HG03469 (cell line): ENCODE results near the gene WDR48.

Experiments
- ATAC-seq: cut with Tn5 transposase; IDR thresholded peaks from one replicate; pipeline ENCODE4 v1.9.1; 2021; ENCODE audit warnings: mild to moderate bottlenecking, moderate library complexity, moderate number of reproducible peaks; ENCODE audit not compliant: unreplicated experiment

The WDR48 gene

DNA sequence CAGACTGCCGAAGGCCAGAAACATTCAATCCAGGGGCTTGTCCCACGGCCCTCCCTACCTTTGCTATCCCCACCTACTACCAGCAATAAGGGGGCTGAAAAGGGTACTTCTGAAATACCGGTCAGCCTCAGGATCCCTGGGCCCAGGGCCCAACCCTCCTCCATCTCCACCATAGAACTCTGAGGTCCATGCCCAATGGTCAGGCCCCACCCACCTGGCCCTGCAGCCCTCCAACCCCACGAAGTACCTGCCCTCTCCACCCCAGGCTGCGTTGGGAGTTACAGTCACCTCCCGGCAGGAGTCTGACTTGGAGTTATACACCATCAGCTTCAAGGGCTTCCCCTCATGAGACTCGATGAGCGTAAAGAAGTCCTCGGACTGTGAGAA lies 48.7 kb downstream of the WDR48 start:
- no peak for ATAC-seq

DNA sequence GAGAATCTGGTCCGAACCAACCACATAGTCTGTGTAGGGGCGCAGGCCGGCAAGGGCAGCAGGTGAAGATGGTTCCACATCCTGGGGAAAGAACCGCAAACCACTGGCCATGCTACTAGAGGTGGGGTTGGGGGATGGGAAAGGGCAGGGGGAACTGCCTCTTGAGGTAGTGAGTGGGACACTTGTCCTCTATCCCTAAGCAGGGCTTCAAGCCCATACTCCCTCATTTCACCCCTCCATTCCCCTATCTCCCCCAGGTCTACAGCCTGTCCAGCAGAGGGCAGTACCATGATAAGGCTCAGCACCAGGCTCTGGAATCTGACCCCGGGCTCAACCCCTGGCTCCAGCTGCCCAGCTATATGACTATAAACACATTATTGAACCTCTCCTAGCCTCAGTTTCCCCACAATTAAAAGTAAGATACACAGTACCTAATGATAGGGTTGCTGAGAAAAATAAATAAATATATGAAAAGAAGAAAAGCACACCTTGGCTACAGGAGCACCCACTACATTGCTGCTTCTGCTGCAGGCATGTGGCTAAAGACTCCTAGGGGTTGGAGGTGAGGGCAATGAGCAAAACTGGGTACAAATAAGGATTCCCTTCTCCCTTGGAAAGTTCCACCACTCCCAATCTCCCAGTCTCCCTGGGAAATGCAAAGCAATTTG lies 49.3 kb downstream of the WDR48 start:
- no peak for ATAC-seq

DNA sequence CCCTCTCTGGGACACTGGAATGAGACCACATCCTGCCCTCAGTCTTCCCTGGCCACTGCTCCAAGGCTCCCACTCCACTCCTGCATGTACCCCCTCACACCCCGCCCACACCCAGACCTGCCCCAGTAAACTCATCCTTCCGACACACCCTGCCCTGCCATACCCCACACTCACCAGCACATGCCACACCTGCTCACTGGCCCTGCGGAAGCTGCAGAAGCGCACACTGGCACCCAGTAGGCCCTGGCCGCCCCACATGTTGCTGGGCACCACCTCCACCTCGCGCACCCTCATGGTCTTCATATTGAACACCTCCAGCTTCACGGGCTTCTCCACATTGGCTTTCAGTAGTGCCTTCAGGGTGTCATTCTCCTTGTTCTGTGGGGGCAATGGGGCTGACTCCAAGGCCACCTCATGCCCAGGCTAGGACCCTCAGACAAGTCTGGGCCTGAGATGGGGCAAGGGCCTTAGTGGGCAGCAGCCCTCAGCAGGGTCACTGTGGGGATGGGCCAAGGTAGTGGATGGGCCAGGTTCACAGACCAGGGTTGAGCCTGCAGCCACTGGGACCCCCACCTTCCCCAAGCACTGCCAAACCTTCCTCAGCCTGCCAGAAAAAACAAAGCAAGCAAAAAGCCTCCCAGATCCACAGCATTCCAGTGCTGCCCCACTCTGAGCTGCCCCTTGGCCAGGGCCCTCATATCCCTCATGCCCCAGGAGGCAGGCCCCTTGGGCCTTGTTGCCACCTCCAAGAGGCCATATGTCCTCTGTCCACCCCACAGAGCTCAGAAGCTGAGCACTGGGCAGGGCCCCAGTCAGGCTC lies 50.9 kb downstream of the WDR48 start:
- no peak for ATAC-seq

DNA sequence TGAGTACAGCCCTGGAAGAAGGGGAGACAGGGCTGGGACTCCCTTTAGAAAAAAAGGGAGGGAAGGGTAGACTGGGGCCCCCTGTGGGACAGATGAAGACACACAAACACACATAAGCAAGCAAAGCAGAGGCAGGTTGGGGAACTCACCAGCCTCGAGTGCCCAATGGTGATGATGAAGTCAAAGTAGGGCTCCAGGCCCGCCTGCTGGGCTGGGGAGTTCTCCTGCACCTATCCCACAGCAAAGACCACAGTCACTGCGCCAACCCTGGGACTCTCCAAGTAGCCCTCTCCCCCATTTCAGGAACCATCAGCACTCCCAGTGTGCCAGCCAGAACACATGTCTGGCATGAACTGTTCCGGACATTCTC lies 51.5 kb downstream of the WDR48 start:
- no peak for ATAC-seq

DNA sequence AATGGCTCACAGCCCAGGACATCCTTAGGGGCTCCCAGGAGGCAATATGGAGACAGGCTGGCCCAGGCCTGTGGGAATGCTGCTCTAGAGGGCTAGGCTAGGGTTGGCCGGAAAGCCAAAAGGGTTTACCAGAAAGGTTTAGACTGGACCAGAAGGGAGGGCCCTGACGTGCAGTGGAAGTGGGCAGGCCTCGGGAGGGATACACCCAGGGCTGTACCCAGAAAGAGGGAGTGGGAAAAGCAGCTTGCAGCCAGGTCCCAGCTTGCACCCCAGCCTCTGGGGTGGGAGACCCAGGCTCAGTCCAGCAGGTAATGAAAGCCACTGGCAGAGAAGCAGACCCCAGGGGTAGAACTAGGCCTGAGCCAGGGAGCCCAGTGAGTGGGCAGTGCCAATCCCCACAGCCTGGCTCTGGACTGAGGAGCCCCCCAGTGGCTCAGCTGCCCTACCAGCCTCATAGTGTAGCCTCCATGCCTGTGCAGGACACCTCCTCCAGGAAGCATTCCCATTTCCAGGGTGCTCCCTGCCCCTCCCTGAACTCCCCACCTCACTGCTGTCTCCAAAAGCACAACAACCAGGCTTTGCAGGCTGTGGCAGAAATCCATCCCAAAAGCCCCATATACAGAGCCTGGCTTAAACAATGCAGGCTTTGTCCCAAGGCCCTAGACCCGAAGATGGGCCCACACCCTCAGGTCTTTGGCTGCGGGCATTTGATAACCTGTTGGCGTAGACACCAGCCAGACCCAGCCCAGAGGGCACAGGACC lies 52.2 kb downstream of the WDR48 start:
- no peak for ATAC-seq

DNA sequence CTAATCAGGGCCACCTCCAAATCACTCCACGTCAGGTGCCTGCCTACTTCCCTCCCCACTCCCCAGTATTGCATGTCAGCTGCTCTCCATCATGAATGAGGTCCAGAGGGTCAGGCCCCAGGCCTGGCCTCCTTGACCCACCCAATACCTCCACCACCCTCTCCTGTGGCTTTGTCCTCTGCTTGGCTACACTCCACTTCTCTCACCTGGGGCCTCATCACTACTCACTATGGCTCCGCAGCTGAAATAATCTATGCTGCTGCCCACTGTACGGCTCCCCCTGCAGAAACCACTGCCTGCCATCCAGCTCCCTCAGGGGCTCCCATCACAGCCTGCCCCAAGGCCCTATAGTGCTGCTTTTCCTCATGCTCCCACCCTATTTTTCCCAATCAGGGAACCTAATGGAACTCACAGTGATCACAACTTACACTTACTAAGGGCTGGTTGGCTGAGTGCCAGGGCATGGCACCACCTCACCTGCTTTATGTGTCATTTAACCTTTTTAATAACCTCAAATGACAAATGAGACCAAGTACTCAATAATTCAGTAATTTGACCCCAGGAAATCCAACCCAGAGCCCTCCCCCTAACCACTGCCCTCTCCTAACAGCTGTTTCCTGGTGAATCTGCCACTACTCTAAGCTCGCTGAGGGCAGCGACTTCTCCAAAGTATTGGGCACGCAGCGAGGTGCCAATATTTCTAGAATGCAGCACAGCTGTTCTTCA lies 53.3 kb downstream of the WDR48 start:
- no peak for ATAC-seq

DNA sequence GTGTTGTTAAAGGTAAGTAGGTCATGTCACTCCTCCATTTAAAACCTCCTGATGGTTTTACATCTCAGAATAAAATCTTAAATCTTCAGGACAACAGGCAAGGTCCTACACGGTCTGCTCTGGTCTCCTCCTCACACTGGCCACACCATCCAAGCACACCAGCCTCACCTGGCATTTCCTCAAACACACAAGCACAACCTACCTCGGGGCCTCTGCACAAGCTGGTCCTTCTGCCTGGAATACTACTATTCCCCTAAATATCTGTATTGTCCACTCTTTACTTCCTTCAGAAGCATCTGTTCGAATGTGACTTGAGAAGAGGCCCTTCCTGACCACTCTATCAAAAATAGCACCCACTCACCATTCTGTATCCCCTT lies 53.9 kb downstream of the WDR48 start:
- ATAC-seq, result no peak

DNA sequence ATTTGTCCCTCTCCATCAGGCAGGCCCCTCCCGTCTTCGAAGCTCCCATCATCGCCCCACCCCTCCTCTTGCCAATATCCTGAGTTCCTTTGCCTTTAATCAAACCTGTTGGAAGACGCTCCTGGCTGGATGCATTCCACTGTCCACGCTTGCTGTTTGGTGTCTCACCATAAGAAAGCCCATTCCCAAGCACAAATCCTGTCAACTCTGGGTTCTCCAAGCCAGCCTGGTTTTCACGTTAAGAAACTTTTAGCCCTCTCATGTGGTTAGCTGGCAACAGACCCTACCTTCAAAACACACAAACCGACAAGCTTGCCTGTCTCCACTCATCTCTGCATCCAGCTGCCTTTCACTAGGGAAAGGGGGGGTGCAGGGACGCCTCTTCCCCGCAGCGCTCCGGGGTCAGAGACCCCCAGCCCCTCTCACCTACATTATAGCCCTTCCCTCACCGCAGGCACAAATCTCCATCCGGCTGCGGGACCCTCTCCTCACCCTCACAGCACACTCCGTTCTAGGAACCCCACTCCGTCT lies 54.5 kb downstream of the WDR48 start:
- ATAC-seq, result no peak

DNA sequence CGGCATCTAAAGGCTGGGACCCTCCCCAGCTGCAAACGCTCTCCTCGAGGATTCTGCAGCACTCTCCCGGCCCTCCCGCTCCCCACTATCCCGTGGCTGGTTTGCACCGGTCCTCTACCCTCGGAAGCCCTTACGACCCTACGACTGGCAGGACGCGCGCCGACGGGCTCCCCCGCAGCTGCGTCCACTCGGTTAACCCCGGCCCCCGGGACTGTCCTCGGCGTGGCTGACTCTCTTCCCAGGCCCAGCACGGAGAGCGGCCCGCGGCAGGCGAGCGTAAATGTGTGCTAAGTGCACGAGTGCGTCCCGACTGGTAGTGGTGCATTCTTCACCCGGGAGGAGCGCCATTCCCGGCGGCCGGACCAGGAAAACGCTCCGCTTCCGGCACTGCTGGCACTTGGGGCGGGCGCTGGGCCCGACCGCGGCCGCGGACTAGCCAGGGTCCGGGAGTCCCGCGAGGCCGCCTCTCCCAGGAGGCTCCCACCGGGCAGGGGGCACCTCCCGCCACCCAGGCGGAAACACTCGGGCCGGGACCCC lies 55.1 kb downstream of the WDR48 start:
- no peak for ATAC-seq

DNA sequence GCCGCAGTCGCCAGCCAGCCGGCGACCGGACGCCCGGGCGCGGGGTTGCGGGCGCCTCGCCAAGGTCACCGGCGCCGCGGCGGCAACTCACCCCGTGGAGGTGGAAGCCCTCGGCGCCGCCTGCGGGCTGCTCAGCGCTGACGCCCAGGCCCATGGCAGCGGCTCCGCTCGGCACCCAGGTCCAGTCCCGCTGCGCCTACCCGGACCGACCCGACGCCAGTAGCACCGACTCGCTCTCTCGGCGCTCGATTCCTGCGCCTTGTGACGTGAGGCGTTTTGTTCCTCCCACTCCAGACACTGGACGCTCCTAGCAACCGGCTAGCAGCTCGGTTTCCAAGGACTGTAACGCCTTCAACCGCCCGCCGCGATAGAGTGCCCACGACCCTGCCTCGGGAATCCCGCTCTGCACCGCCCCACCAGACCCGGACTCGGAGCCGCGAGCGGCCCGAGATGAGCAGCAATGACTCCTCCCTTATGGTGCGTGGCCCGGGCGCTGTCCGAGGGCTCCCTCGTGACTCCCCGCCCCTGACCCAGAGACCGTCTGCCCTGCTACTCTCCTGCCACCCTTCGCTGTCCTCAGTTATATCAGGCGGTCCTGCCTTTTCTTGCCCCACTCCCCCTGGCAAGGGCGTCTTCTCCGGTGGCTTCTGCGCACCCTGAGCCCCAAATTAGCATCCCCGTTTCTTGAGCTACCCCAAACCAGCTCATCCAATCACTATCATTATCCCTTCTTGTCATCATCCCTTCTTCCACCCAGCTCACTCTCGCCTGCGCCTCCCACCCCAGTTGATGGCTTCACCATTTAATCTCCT lies 55.8 kb downstream of the WDR48 start, which contains the start of the genes GORASP1 and TTC21A:
GORASP1 (minus strand) TSS at position 240 of the 812 bp plus-strand sequence; CDS start at position 154, 86 bp downstream.
TTC21A (plus strand) TSS at position 293 of the 812 bp plus-strand sequence; CDS start at position 451, 158 bp downstream.
- ATAC-seq, result no peak

DNA sequence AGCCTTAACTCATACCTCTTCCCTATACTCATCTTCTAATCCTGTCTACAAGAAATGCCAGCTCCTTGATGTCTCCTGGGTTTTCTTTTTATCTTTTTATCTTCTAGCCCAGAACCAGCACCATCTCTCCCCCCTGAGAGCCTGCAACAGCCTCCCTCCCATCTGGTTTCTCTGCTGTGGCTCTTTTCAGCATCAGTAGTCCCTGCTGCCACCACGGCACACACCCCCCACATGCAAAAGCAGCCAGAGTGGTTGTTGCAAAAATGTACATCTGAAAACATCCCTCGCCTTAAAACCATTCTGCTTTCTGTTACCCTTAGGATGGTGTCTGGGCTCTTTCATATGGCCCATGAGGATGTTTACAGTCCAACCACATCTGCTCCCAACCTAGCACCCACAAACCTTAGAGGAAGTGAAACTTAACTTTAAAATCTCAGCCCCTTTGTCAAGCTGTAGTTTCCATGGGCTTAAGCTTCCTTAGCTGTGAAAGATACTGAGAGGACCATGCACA lies 56.4 kb downstream of the WDR48 start:
- ATAC-seq, result peak; percentile 82

DNA sequence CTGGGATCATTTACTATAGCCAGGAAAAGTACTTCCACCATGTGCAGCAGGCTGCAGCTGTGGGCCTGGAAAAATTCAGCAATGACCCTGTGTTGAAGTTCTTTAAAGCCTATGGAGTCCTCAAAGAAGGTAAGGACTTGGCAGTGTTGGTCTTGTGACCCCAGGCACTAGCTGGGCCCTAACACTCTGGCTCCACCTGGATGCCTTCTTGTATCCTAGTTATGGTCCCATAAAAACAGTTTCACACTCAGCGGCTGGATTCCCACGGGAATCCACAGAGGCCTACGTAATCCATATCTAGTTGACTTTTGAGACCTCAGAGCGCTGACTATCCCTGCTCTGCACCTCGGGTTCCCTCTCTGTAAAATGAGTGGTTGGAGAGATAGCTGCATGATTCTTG lies 57.3 kb downstream of the WDR48 start:
- ATAC-seq, result no peak

DNA sequence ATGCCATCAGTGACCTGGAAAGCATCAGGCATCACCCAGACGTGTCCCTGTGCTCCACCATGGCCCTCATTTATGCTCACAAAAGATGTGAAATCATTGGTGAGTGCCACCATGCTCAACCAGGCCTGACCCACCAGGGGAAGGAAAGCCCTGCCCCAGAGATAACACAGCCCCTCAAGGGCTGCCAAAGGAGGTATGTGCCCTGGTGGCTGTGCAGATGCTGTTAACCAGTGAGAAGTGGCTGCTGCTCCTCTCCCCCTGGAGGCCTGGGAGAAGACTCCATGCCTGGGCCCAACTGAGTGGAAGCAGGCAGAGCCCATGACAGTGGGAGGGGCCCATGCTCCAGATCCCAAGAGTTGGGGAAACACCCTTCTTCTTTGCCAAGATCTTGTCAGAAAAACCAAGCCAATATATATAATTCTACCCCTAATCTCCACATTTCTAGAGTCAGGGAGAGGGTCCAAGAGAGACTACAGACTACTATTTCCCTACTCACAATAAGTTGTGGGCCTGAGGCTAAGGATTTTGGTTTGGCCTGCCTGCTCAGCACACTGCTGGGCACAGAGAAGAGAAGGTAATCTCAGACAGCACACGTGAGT lies 58.3 kb downstream of the WDR48 start:
- no peak for ATAC-seq

DNA sequence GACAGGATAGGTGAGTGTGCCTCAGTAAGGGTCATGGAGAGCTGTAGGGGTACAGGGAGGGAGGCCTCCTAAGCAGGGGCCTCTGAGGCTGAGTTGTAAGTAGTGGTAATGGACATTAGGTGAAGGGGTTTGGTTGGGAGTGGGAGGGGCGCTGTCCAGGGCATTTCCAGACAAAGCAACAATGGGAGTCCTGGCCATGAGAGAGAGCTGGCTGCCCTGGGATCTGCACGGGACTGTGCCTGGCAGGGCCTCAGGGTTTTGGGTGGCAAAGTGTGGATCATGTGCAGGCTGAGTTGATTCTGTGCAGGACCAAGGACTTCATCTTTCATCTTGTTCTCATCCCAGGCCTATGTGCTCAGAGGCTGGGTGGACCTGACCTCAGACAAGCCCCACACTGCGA lies 60.3 kb downstream of the WDR48 start:
- no peak for ATAC-seq

DNA sequence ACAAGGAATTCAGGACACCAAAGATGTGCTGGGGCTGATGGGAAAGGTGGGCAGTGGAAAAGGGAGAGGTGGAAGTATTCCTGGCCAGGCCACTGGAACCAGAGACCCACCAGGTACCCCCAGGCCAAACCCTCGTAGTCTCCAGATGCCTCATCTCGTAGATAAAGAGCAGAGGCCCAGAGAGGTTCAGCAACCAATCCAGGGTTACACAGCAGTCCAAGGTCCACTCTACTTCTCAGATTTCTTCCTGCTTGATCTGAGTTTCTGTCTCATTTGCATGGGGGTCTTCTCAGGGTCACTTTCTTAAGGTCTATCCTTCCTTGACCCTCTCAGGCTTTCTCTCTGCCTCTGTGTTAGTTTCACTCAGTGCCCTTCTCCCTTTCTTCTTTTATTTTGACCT lies 60.7 kb downstream of the WDR48 start:
- no peak for ATAC-seq

DNA sequence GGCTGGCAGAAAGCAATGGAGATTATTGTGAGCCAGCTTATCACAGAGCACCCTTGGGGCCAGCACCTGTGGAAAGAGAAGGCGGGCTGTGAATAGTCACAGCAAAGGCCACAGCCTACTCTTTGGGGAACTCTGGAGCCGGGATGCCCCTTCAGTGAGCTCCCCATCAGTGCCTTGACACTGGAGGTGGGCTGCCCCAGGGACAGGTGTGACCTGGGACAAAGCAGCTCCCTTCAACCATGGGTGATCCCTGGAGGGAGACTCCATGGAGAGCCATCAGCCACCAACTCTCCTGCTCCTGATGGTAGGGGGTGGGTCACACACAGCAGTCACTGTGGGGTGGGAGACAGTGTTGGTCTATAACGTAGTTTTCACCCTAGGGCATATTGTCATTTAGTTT lies 61.5 kb downstream of the WDR48 start:
- no peak for ATAC-seq

DNA sequence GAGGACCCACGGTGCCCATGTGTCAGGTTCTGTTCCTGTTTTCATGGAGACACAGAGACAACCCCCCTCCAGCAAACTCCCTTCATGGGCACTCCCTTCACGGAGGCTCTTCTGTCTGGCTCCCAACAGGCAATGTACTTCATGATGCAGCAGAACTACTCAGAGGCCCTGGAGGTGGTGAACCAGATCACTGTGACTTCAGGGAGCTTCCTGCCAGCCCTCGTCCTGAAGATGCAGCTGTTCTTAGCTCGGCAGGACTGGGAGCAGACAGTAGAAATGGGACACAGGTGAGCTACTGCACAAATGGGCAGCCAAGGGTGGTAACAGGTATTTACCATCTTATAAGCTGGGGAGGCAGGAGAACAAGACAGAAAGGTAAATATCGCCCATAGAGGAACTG lies 62.6 kb downstream of the WDR48 start:
- ATAC-seq, result no peak

DNA sequence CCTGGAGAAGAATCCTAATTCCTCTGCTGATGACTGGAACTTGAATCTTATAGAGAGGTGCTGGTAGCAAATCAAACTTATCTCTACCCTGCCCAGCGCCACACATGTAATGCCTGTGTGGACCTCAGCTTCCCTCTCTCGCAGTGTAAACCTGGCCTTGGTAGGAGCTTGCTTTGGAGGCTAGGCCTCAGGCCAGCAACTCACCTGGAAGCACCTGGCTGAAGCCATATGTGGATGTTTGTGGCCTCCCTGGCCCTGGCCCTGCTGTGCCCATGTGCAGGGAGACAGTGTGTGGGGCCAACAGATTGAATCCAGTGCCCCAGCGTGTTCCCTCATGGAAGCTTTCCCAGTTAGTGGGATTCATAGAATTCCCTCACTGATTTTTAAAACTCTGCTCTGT lies 64.1 kb downstream of the WDR48 start:
- ATAC-seq, result no peak

DNA sequence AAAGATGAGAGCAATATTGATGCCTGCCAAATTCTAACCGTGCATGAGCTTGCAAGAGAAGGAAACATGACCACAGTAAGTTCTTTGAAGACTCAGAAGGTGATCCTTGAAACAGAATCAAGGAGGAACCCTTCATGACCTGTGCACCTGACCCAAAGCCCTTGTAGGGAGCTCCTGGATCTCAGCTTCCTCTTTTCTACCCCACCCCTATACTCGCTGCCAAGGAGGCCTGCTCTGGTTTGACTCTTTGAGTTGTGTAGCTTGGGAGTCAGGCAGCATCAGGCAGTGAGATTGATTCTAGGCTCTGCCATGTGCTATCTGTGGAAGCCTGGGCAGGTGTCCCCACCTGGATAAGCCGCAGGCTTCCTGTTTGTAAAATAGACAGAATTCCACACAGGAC lies 66.3 kb downstream of the WDR48 start:
- no peak for ATAC-seq
